Measurements from ENCODE around the gene ELN.

ELN gene

DNA sequence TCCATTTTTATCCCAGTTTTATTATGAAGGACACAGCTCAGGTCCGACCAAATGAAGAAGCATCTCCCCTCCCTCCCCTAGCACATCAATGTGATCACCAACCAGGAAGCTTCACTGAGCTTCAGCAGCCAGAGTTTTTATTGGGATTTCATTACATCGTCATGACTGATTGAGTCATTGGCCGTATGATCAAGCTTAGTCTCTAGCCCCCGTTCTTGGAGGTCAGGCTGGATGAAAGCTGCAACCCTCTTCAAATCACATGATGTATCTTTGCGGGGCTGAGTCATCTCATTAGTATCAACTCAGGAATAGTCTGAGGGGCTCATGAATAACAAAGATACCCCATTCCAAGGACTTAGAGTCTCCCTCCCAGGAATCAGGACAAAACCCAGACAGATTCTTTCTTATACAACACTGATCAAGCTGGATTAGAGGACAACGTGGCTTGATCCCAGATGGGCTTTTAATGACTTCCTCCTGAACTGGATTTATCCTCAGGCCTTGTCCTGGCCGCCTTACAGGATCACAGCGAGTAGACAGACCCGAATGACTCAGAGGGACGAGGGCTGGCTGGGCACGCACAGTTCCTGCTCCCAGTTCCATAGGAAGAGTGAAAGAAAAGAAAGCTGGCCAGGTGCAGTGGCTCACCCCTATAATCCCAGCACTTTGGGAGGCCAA, 70.1 kb downstream of the ELN start:
- DNase-seq: no peak

DNA sequence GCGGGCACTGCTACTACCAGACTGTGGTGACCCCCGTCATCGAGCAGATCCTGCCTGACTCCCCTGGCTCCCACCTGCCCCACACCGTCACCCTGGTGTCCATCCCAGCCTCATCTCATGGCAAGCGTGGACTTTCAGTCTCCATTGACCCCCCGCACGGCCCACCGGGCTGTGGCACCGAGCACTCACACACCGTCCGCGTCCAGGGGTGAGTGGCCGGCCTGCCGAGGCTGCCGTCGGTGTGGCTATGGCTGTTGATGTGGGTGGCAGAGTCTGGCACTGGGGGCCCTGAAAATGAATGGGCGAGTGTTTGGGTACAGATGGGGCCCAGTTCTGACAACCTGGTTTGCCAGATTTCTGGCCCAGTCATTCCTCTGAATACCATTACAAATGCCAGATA, 71.1 kb downstream of the ELN start:
- DNase-seq: no peak

DNA sequence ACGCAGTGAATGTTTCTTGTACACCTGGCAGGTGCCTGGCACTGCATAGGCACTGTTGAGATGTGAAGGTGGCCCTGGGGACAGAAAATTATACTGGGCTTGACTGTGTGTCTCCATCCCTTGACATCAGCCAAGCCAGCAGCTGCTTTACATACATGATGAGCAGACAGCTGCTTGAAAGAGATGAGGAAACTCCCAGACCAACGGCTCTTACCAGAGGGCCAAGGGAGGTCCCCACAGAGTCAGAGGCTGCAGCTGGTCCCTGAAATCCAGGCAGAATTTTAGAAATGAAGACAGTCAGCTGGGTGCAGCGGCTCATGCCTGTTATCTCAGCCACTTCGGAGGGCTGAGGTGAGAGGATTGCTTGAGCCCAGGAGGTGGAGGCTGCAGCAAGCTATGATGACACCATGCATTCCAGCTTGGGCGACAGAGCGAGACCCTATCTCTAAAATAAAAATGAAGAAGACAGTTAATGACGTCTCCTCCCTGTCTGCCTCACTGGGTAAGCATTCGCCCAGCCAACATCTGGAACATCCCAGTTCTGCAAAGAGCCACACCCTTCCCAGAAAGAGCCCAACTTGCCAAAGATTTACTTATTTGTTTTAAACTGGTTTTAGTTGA, 73.2 kb downstream of the ELN start:
- DNase-seq: no peak

DNA sequence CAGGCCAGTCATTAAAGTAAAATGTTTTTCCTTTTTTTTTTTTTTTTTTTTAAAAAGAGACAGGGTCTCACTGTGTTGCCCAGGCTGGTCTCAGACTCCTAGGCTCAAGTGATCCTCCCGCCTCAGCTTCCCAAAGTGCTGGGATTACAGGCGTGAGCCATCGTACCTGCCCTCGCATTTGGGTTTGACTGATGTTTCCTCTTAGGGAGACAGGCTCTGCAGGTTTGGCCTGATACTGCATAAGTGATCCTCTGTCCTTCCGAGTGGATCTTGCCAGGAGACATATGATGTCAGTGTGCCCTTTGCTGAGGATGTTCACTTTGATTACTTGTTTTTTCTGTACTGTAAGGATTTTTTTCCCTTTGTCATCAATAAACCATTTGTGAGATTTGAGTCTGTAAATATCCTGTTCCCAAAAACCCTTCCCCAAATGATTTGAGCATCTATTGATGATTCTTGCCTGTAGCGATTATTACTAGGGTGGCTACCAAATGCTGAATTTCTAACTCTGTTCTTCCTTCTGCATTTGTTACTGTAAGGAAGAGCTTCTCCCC, 75.3 kb downstream of the ELN start:
- no peak for DNase-seq

DNA sequence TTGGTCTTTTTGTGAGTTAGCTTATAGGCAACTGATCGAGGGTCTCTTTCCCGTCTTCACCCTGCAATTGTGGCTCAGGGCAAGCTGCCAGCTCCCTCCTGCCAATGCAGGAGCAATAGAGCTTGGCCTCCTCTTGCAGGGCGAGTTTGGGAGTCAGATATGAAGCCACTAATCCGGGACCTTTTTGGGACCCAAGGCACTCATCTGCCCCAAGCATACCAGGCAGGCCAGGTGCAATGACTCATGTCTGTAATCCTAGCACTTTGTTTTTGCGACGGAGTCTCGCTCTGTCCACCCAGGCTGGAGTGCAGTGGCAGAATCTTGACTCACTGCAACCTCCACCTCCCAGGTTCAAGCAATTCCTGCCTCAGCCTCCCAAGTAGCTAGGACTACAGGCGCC, 76.7 kb downstream of the ELN start:
- DNase-seq: no peak

DNA sequence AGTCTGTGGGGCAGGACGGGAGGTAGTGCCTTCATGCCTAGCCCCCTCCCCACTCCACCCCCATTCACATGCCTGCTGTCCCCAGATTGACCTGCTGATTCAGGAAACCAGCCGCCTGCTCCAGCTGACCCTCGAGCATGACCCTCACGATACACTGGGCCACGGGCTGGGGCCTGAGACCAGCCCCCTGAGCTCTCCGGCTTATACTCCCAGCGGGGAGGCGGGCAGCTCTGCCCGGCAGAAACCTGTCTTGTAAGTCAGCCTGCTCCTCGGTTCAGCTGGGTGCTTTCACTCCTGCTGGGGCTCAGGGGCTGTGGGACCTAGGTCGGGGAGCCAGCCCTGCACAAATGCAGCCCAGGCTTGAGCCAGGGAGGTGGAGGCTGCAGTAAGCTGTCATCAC, 78.0 kb downstream of the ELN start:
- no peak for DNase-seq

DNA sequence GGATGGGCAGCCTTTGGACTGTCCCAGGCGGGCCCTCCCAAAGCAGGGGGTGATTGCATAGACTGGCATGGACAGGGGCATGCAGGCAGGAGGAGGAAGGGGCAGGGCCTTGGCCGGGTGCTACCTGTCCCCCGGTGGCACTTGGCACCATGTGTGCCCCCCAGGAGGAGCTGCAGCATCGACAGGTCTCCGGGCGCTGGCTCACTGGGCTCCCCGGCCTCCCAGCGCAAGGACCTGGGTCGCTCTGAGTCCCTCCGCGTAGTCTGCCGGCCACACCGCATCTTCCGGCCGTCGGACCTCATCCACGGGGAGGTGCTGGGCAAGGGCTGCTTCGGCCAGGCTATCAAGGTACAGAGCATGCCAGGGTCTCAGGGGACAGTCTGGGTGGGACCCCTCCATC, 78.9 kb downstream of the ELN start:
- no peak for DNase-seq

DNA sequence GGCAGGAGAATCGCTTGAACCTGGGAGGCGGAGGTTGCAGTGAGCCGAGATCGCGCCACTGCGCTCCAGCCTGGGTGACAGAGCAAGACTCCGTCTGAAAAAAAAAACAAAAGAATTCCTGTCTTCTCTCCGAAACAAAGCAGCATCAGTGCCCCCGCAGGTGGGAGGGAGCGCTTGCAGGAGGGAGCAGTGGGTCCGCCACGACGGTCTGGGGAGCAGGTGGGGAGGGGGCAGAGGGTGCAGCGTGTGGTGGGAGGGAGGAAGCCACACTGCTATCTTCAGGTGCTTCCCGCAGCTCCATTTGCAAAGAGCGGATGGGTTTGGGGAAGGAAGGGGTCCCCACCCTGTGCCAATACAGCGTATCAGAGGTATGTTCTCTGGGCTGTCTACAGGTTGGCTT, 87.4 kb downstream of the ELN start:
- no peak for DNase-seq

DNA sequence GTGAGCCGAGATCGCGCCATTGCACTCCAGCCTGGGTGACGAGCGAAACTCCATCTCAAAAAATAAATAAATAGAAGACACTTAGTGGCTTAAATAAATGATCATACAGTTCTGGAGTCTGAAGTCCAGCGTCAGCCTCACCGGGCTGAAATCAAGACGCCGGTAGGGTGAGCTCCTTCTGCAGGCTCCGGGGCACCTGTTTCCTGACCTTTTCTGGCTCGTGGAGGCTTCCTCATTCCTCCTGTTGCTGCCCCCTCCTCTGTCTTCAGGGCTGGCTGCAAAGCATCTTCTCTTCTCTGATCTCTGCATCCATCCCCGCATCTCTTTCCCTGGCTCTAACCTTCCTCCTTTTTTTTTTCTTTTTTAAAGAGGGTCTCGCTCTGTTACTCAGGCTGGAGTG, 88.4 kb downstream of the ELN start:
- DNase-seq: no peak

All from stimulated activated CD4-positive, alpha-beta T cell treated with anti-CD3 and anti-CD28 coated beads, Interleukin-2, amount 100 ng/mL, for 48 hours (primary cell).